HG03378 (cell line): ENCODE results near the gene LMAN2.

Source experiments
- ATAC-seq: cut with Tn5 transposase; IDR thresholded peaks from one replicate; pipeline ENCODE4 v1.9.1; 2021; ENCODE audit warnings: mild to moderate bottlenecking, moderate library complexity; ENCODE audit not compliant: unreplicated experiment

The LMAN2 gene

DNA sequence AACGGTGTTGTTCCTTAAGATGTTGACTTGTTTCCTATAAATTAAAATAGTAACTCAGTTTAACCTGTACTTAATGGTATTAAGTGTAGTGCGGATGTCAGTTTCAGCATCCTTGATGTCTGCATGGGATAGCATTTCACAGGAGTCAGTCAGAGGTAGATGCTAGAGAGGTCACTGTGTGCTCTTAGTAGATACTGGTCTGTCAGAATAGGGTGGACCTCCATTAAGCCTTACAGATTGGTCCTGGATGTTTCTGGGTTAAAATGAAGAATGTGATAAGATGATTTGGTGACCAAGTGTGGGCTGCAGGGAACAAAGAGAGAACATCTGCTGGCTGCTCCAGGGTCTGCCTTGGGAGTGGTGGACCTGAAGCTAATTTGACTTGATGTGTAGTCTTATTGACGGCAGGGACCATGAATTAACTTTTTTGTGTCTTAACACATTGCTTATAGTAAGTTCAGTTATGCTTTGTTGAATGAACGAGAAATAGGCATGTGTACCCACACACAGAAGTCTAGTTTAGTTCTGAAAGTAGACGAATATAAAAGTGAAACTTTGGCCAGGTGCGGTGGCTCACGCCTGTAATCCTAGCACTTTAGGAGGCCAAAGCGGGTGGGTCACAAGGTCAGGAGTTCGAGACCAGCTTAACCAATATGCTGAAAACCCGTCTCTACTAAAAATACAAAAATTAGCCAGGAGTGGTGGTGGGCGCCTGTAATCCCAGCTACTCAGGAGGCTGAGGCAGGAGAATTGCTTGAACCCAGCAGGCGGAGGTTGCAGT, 60.5 kb downstream of the LMAN2 start:
- ATAC-seq, result no peak

DNA sequence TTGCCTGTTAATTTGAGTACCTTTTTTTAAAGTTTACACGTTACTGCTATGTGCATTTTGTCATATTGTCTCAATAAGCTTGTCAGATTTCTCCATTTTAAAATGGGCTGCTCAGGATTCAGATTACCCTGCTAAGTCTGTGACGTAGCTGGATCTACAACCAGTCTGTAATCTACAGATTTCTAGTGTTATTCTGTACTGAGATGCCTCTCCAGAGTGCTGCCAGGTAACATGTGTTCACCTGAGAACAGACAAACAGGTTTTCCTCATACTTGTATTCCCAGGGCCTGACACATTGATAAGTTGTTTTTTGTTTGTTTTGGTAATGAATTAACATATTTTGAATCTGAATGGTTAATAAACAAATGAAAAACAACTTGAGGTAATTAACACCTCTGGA, 63.3 kb downstream of the LMAN2 start:
- no peak for ATAC-seq
